Measurements from ENCODE around the gene SLC2A6.

DNA sequence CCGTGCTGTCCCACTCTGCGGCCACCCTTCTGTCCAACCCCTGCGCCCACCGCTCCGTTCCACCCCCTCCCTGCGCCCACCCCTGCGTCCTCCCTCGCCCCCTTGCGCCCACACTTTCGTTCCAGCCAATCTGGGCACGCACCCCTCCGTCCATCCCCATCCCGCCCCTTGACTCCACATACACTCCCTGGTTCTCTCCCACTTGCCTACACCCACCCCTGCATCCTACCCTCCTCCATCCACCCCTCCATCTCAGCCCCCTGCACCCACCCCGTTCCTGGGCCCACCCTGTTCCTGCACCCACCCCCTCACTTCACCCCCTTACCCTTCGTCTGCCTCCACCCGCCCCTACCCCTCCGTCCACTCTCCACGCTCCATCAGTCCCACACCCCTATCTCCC, 49.7 kb downstream of the SLC2A6 start:
- no peak for TF ChIP-seq POLR2A (IDR thresholded peaks at IDR 0.05)
- TF ChIP-seq, protein P1, sequence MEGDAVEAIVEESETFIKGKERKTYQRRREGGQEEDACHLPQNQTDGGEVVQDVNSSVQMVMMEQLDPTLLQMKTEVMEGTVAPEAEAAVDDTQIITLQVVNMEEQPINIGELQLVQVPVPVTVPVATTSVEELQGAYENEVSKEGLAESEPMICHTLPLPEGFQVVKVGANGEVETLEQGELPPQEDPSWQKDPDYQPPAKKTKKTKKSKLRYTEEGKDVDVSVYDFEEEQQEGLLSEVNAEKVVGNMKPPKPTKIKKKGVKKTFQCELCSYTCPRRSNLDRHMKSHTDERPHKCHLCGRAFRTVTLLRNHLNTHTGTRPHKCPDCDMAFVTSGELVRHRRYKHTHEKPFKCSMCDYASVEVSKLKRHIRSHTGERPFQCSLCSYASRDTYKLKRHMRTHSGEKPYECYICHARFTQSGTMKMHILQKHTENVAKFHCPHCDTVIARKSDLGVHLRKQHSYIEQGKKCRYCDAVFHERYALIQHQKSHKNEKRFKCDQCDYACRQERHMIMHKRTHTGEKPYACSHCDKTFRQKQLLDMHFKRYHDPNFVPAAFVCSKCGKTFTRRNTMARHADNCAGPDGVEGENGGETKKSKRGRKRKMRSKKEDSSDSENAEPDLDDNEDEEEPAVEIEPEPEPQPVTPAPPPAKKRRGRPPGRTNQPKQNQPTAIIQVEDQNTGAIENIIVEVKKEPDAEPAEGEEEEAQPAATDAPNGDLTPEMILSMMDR (IDR thresholded peaks at IDR 0.05): no peak
